ENCODE results near the gene TEAD1. TPM values are rescaled to one million over a fixed set of nuclear protein-coding genes. Genes with fewer than 3 reads are reported as not detected.
"Not testable (repeated sequence)": the region's sequence is repeated elsewhere in the genome, so short reads cannot be mapped to it uniquely, and the experiment has no call there.

TEAD1 gene
- total RNA-seq, 2 experiments from 2014 or later: 0.43 to 0.68 TPM

- H3K4me1 Mint-ChIP-seq, H3K36me3 Mint-ChIP-seq, H3K4me3 Mint-ChIP-seq, DNase-seq, H3K9me3 Mint-ChIP-seq, H3K27ac Mint-ChIP-seq: not testable (repeated sequence)
- peaks cover 15% of the 10 kb centered on the region for H3K27me3 Mint-ChIP-seq
These were observed 83.9 kb downstream of the TEAD1 start for GRCh38 chr11:12758117-12758516.

GRCh38 chr11:12761029-12761428, 86.8 kb downstream of the TEAD1 start:
- Mint-ChIP-seq H3K4me1 (no peaks in the 10 kb centered on the region), H3K27me3 (peaks cover 18% of the 10 kb centered on the region), H3K36me3 (no peaks in the 10 kb centered on the region), H3K27ac (no peak overlapping the region), H3K4me3 (no peak overlapping the region), H3K9me3 (no peaks in the 10 kb centered on the region)
- no peak for DNase-seq

- no peaks in the 10 kb centered on the region for H3K4me1 Mint-ChIP-seq
- H3K27me3 Mint-ChIP-seq: peaks cover 18% of the 10 kb centered on the region
- no peak overlapping the region for H3K4me3 Mint-ChIP-seq
- no peak for DNase-seq
- no peaks in the 10 kb centered on the region for H3K9me3 Mint-ChIP-seq
- no peaks in the 10 kb centered on the region for H3K36me3 Mint-ChIP-seq
- no peak overlapping the region for H3K27ac Mint-ChIP-seq
These were observed 88.1 kb downstream of the TEAD1 start for GRCh38 chr11:12762278-12762677.

DNA sequence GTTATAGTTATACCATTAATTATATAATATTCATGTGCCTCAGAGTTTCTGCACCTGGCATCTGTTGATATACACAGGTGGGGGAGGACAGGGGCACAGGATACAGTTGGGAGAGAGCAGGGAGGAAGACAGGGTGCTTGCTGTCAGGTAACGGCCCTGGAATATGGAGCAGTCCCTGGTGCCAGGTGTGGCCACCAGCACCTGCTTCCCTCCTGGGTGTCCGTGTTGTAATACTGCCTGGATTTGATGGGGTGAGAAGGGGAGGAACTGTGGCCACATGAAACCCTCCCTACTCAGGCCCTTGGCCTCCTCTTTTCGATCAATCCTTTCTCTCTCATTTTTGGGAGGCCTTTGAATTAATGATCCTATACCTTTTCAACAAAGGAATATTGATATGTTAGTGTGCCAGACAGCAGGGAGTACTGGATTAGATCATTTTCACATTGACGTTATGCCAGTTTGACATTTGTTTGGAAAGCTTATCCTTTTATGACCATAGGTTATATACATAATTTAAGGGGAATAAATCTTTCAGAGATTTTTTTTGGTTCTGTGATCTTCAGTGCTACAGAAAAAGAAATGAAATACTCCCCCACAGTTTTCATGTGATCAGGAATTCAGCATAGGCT, 88.6 kb downstream of the TEAD1 start:
- Mint-ChIP-seq H3K4me1 (no peaks in the 10 kb centered on the region), H3K4me3 (no peak overlapping the region), H3K27me3 (peaks cover 23% of the 10 kb centered on the region)

GRCh38 chr11:12764187-12764914, 90.1 kb downstream of the TEAD1 start:
- H3K27me3 Mint-ChIP-seq: peaks cover 21% of the 10 kb centered on the region
- H3K27ac Mint-ChIP-seq: no peak overlapping the region
- H3K9me3 Mint-ChIP-seq: no peaks in the 10 kb centered on the region
- no peak for DNase-seq
- no peaks in the 10 kb centered on the region for H3K36me3 Mint-ChIP-seq
- H3K4me3 Mint-ChIP-seq: no peak overlapping the region
- H3K4me1 Mint-ChIP-seq: peaks cover 2% of the 10 kb centered on the region

More for the DNA sequence above, 88.6 kb downstream of the TEAD1 start:
- Mint-ChIP-seq H3K36me3 (no peaks in the 10 kb centered on the region), H3K27ac (no peak overlapping the region), H3K9me3 (no peaks in the 10 kb centered on the region)
- no peak for DNase-seq

GRCh38 chr11:12765428-12765827, 91.2 kb downstream of the TEAD1 start:
- Mint-ChIP-seq H3K4me1 (peaks cover 2% of the 10 kb centered on the region), H3K27me3 (peaks cover 20% of the 10 kb centered on the region), H3K4me3 (no peak overlapping the region), H3K27ac (no peak overlapping the region), H3K36me3 (no peaks in the 10 kb centered on the region), H3K9me3 (no peaks in the 10 kb centered on the region)
- DNase-seq: no peak

GRCh38 chr11:12767027-12767426, 92.8 kb downstream of the TEAD1 start:
- DNase-seq: no peak
- no peaks in the 10 kb centered on the region for H3K9me3 Mint-ChIP-seq
- H3K27me3 Mint-ChIP-seq: peaks cover 12% of the 10 kb centered on the region
- H3K36me3 Mint-ChIP-seq: no peaks in the 10 kb centered on the region
- H3K27ac Mint-ChIP-seq: no peak overlapping the region
- peaks cover 4% of the 10 kb centered on the region for H3K4me1 Mint-ChIP-seq
- no peak overlapping the region for H3K4me3 Mint-ChIP-seq

GRCh38 chr11:12767577-12767976, 93.4 kb downstream of the TEAD1 start:
- no peak for DNase-seq
- H3K27me3 Mint-ChIP-seq: peaks cover 9% of the 10 kb centered on the region
- no peak overlapping the region for H3K4me3 Mint-ChIP-seq
- H3K4me1 Mint-ChIP-seq: peaks cover 4% of the 10 kb centered on the region
- H3K9me3 Mint-ChIP-seq: no peaks in the 10 kb centered on the region
- no peak overlapping the region for H3K27ac Mint-ChIP-seq
- no peaks in the 10 kb centered on the region for H3K36me3 Mint-ChIP-seq

- H3K4me3 Mint-ChIP-seq: no peak overlapping the region
- no peaks in the 10 kb centered on the region for H3K9me3 Mint-ChIP-seq
- no peak for DNase-seq
- peaks cover 6% of the 10 kb centered on the region for H3K27me3 Mint-ChIP-seq
- no peaks in the 10 kb centered on the region for H3K36me3 Mint-ChIP-seq
- H3K27ac Mint-ChIP-seq: no peak overlapping the region
- peaks cover 4% of the 10 kb centered on the region for H3K4me1 Mint-ChIP-seq
These were observed 94.8 kb downstream of the TEAD1 start for GRCh38 chr11:12768726-12769673.

DNA sequence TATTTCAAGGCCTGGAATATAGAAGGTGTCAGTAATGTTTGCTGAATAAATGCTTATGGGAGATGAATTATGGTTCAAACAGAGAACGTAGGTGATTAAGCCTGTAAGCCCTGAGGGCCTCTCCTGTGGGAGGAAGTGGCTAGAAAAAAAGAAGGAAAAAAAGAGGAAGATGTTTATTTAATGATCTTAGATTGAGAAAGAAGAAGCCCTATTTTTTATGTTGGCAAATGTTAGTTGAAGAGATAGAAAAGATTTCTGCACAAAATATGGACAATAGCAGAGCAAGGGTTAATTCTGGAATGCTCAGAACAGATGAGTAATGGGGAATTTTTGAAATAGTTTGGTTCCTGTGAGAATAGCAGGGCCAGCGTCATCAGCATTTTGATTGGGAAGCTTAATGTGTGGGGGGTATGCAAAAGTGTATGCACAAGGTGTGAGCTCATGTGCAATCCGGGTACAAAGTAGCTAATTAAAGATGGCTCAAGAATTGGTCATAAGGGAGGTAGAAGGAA, 95.7 kb downstream of the TEAD1 start:
- Mint-ChIP-seq H3K36me3 (no peaks in the 10 kb centered on the region), H3K27ac (no peak overlapping the region), H3K9me3 (no peaks in the 10 kb centered on the region), H3K4me1 (peaks cover 4% of the 10 kb centered on the region), H3K27me3 (peaks cover 6% of the 10 kb centered on the region), H3K4me3 (no peak overlapping the region)
- no peak for DNase-seq

DNA sequence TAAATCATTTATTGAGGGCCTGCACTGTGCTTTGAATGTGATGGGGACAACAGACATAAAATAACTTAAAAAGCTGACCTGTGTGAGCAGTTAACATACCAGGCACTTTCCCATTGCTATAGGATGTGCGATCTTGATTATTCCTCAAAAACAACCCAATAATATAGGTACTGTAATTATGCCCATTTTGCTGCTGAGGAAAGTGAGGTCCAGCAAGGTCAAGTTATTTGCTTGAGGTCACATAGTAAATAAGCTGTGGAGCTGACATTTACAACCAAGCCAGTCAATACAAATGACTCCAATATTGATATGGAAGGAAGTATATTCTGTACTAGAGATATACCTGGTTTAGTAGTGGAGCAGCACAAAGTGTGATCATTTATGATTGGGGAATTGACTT, 96.2 kb downstream of the TEAD1 start:
- no peaks in the 10 kb centered on the region for H3K9me3 Mint-ChIP-seq
- no peak overlapping the region for H3K27ac Mint-ChIP-seq
- peaks cover 6% of the 10 kb centered on the region for H3K27me3 Mint-ChIP-seq
- no peak for DNase-seq
- H3K4me1 Mint-ChIP-seq: peaks cover 4% of the 10 kb centered on the region
- H3K4me3 Mint-ChIP-seq: no peak overlapping the region
- no peaks in the 10 kb centered on the region for H3K36me3 Mint-ChIP-seq

DNA sequence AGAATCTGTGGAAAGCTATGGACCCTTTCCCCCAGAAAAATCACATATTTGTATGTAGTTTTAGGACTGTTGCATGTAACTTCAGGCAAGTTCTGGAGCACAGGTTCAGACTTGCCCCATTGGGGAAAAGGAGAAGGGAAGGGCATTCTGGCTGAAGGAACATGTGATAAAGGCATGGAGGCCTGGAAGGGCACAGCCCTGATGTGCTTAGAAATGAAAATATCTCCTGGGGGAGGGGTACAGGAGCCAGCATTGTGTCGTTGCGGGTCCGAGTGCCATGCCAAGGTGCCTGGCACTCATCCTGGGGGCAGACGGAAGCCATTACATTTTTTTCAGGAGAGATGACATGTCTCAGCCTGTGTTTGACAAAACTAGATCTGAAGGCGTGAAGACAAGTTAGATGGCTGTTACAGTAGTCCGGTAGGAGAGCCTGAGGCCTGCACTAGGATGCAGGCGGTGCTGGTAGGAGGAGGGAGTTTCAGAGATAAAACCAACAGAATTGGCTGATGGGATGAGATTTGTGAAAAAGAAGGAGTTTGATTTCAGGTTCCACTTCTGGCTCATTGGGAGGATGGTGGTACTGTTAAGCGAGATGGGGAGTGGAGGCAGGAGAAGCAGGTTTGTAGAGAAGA, 96.9 kb downstream of the TEAD1 start:
- Mint-ChIP-seq H3K36me3 (no peaks in the 10 kb centered on the region), H3K4me3 (no peak overlapping the region), H3K27ac (no peak overlapping the region), H3K9me3 (no peaks in the 10 kb centered on the region), H3K4me1 (peaks cover 4% of the 10 kb centered on the region), H3K27me3 (peaks cover 6% of the 10 kb centered on the region)
- DNase-seq: no peak

- no peaks in the 10 kb centered on the region for H3K9me3 Mint-ChIP-seq
- no peak overlapping the region for H3K27ac Mint-ChIP-seq
- H3K27me3 Mint-ChIP-seq: peaks cover 6% of the 10 kb centered on the region
- DNase-seq: no peak
- H3K36me3 Mint-ChIP-seq: no peaks in the 10 kb centered on the region
- no peak overlapping the region for H3K4me3 Mint-ChIP-seq
- H3K4me1 Mint-ChIP-seq: peaks cover 4% of the 10 kb centered on the region
These were observed 97.7 kb downstream of the TEAD1 start for GRCh38 chr11:12771875-12772274.

GRCh38 chr11:12772324-12772723, 98.1 kb downstream of the TEAD1 start:
- Mint-ChIP-seq H3K27me3 (peaks cover 9% of the 10 kb centered on the region), H3K9me3 (no peaks in the 10 kb centered on the region), H3K4me3 (no peak overlapping the region), H3K27ac (no peak overlapping the region), H3K4me1 (peaks cover 4% of the 10 kb centered on the region), H3K36me3 (no peaks in the 10 kb centered on the region)
- no peak for DNase-seq

GRCh38 chr11:12773591-12773990, 99.4 kb downstream of the TEAD1 start:
- H3K27ac Mint-ChIP-seq: no peak overlapping the region
- H3K4me3 Mint-ChIP-seq: no peak overlapping the region
- H3K36me3 Mint-ChIP-seq: no peaks in the 10 kb centered on the region
- H3K4me1 Mint-ChIP-seq: peaks cover 4% of the 10 kb centered on the region
- no peaks in the 10 kb centered on the region for H3K9me3 Mint-ChIP-seq
- DNase-seq: no peak
- peaks cover 12% of the 10 kb centered on the region for H3K27me3 Mint-ChIP-seq

Data from activated naive CD8-positive, alpha-beta T cell treated with anti-CD3 and anti-CD28 coated beads for 36 hours (primary cell).